Ishikawa (cell line): Measurements from ENCODE around the gene GRAMD4.

Source experiments
- CEBPB ChIP-seq: IDR thresholded peaks from 2 replicates; pipeline ENCODE4 v1.6.1; 2012
- CREB1 ChIP-seq: IDR thresholded peaks from 2 replicates; pipeline ENCODE4 v1.6.1; 2012; ENCODE audit warnings: low read depth
- EGR1 ChIP-seq: IDR thresholded peaks from 2 replicates; pipeline ENCODE4 v1.6.1; 2012
- EP300 ChIP-seq: IDR thresholded peaks from 2 replicates; pipeline ENCODE4 v1.6.1; 2012; ENCODE audit warnings: borderline replicate concordance
- FOXM1 ChIP-seq: IDR thresholded peaks from 2 replicates; pipeline ENCODE4 v1.6.1; 2012; ENCODE audit warnings: low read depth, borderline replicate concordance
- NFIC ChIP-seq: IDR thresholded peaks from 2 replicates; pipeline ENCODE4 v1.6.1; 2012
- RAD21 ChIP-seq: IDR thresholded peaks from 2 replicates; pipeline ENCODE4 v1.6.1; 2012; ENCODE audit warnings: low read depth
- TAF1 ChIP-seq: IDR thresholded peaks from 2 replicates; pipeline ENCODE4 v1.6.1; 2012; ENCODE audit warnings: low read depth, mild to moderate bottlenecking
- TCF12 ChIP-seq: IDR thresholded peaks from 2 replicates; pipeline ENCODE4 v1.6.1; 2012; ENCODE audit warnings: low read depth
- TEAD4 ChIP-seq: IDR thresholded peaks from 2 replicates; pipeline ENCODE4 v1.6.1; 2012
- YY1 ChIP-seq: IDR thresholded peaks from 2 replicates; pipeline ENCODE4 v1.6.1; 2012; ENCODE audit warnings: low read depth
- ZBTB7A ChIP-seq: IDR thresholded peaks from 2 replicates; pipeline ENCODE4 v1.6.1; 2012; ENCODE audit warnings: low read depth
- TF ChIP-seq, protein P1 (sequence below): IDR thresholded peaks from 2 replicates; pipeline ENCODE4 v1.6.1; 2012
- TF ChIP-seq, protein P2 (sequence below): IDR thresholded peaks from 2 replicates; pipeline ENCODE4 v1.6.1; 2012
- TF ChIP-seq, protein P3 (sequence below): IDR thresholded peaks from 2 replicates; pipeline ENCODE4 v1.6.1; 2012; ENCODE audit warnings: low read depth, mild to moderate bottlenecking

Gene GRAMD4

DNA sequence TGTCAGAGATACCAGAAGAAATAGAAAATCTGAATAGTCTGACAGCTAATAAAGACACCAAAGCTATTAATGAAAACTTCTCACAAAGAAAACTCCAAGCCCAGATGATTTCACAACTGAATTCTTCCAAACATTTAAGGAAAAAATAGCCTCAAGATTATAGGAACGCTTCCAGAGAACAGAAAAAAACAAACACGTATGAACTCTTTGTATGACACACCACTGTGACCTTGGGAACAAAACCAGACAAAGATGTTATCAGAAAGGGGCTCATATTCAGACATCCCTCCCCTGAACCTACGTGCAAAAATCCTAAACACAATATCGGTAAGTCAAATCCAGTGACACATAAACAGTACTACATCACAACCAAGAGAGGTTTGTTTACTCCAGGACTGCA, 94.4 kb downstream of the GRAMD4 start:
- TF ChIP-seq CREB1 (no peak), FOXM1 (no peak), EP300 (no peak), YY1 (no peak), TEAD4 (no peak), TCF12 (no peak), EGR1 (no peak), ZBTB7A (no peak), RAD21 (no peak), CEBPB (no peak), TAF1 (no peak), NFIC (no peak)
- TF ChIP-seq, protein P1, sequence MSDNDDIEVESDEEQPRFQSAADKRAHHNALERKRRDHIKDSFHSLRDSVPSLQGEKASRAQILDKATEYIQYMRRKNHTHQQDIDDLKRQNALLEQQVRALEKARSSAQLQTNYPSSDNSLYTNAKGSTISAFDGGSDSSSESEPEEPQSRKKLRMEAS = no peak
- TF ChIP-seq, protein P2, sequence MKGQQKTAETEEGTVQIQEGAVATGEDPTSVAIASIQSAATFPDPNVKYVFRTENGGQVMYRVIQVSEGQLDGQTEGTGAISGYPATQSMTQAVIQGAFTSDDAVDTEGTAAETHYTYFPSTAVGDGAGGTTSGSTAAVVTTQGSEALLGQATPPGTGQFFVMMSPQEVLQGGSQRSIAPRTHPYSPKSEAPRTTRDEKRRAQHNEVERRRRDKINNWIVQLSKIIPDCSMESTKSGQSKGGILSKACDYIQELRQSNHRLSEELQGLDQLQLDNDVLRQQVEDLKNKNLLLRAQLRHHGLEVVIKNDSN = no peak
- TF ChIP-seq, protein P3, sequence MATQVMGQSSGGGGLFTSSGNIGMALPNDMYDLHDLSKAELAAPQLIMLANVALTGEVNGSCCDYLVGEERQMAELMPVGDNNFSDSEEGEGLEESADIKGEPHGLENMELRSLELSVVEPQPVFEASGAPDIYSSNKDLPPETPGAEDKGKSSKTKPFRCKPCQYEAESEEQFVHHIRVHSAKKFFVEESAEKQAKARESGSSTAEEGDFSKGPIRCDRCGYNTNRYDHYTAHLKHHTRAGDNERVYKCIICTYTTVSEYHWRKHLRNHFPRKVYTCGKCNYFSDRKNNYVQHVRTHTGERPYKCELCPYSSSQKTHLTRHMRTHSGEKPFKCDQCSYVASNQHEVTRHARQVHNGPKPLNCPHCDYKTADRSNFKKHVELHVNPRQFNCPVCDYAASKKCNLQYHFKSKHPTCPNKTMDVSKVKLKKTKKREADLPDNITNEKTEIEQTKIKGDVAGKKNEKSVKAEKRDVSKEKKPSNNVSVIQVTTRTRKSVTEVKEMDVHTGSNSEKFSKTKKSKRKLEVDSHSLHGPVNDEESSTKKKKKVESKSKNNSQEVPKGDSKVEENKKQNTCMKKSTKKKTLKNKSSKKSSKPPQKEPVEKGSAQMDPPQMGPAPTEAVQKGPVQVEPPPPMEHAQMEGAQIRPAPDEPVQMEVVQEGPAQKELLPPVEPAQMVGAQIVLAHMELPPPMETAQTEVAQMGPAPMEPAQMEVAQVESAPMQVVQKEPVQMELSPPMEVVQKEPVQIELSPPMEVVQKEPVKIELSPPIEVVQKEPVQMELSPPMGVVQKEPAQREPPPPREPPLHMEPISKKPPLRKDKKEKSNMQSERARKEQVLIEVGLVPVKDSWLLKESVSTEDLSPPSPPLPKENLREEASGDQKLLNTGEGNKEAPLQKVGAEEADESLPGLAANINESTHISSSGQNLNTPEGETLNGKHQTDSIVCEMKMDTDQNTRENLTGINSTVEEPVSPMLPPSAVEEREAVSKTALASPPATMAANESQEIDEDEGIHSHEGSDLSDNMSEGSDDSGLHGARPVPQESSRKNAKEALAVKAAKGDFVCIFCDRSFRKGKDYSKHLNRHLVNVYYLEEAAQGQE = no peak

DNA sequence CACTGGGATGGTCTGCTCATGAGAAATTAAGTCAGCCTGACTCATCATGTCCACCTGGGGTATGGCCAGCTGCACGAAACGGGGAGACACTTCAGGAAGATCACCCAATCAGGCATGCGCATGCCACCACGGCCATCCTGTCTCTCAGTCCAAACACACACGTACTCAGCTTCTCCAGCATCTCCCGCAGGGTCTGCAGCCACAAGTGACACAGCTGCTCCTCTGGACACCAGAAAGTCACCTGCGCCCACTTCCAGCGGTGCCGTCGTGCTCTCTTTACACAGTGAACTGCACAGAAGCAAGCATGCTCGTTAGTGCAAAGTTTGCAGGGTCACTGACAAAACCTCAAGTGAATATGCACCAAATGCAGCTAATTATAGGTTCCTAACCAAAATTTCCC, 99.7 kb downstream of the GRAMD4 start:
- TF ChIP-seq CEBPB (no peak), TEAD4 (no peak), FOXM1 (no peak), TCF12 (no peak), CREB1 (no peak), RAD21 (no peak), ZBTB7A (no peak), EP300 (no peak), TAF1 (no peak), EGR1 (no peak), YY1 (no peak), NFIC (no peak)
- TF ChIP-seq, protein P2 = no peak
- TF ChIP-seq, protein P1 = no peak
- TF ChIP-seq, protein P3 = no peak

DNA sequence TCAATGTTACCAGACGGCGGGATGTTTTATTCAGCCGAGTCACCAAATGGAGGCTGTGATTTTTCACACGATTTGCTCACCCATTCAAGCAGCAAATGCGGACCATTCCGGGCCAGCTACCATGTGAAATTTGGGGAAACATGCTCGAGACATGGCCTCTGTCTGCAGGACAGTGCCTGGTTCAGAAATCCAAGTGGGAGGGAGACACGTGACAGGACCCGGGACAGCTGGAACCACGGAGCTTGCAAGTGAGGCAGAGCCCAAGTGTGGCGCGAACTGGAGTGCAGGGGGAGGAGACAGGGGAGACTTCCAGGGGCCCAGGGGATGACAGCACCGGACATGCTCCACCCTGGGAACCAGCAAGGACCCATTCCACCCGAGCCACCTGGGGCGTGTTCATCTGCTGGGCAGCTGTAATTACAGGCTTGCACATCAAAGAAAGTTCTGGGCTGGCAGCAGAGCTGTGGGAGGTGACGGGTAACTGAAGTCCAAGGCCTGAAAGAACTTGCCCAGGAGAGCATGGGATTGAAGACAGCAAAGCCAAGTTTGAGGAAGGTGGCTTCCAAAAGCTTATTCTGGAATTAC, 101.4 kb downstream of the GRAMD4 start:
- TF ChIP-seq FOXM1 (no peak), ZBTB7A (no peak), EP300 (no peak), TCF12 (no peak)
- TF ChIP-seq, protein P1 = 0 out of 2 replicates have a peak, but pooled peaks have one; percentile 12
- TF ChIP-seq, protein P3 = no peak
- TF ChIP-seq, protein P2 = 0 out of 2 replicates have a peak, but pooled peaks have one; percentile 9

DNA sequence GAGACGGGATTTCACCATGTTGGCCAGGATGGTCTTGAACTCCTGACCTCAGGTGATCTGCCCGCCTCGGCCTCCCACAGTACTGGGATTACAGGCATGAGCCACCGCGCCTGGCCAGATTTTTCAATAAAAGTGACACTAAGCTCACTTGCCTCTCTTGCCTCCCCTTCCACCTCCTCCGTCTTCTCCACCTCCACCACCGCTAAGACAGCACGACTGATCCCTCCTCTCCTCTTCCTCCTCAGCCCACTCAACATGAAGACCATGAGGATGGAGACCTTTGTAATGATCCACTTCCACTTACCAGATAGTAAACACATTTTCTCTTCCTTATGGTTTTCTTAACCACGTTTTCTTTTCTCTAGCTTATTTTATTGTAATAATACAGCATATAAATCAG, 103.7 kb downstream of the GRAMD4 start:
- TF ChIP-seq FOXM1 (no peak), YY1 (no peak), TAF1 (no peak), TEAD4 (no peak), NFIC (no peak)
- TF ChIP-seq, protein P2 = no peak
